Esophagus squamous epithelium (tissue), 5 donors: ENCODE results near the gene COL23A1. TPM values are rescaled to one million over a fixed set of nuclear protein-coding genes. Genes with fewer than 3 reads are reported as not detected.

Source experiments
- DNase-seq: peaks from one replicate; lab custom pipeline; 2025; lab: John Stamatoyannopoulos, UW
- H3K27ac ChIP-seq, 4 donors: fragments of 200-600 bp; sonication (generic); one replicate each; pipeline ENCODE4 v1.5.1; 2016 to 2019; ENCODE audit warnings: mild to moderate bottlenecking in 1 of 4
- H3K27me3 ChIP-seq, 4 donors: fragments of 200-600 bp; sonication (generic); 1 replicate in 3 of 4; 2 replicates in 1 of 4; pipeline versions ENCODE4 v1.5.1 to v1.6.0; 2017 to 2021; ENCODE audit warnings: antibody characterized with exemption in 1 of 4
- H3K36me3 ChIP-seq, 3 donors: fragments of 200-600 bp; sonication (generic); one replicate each; pipeline ENCODE4 v1.5.1; 2016 to 2019
- H3K4me1 ChIP-seq, 3 donors: fragments of 200-600 bp; sonication (generic); one replicate each; pipeline ENCODE4 v1.5.1; 2017 to 2019
- H3K4me3 ChIP-seq, 4 donors: fragments of 200-600 bp; sonication (generic); 1 replicate in 3 of 4; 2 replicates in 1 of 4; pipeline ENCODE4 v1.5.1; 2016 to 2019; ENCODE audit warnings: mild to moderate bottlenecking in 2 of 4, moderate library complexity in 1 of 4
- H3K9me3 ChIP-seq, 3 donors: fragments of 200-600 bp; sonication (generic); one replicate each; pipeline ENCODE4 v1.5.1; 2016 to 2019
- CTCF ChIP-seq, 6 experiments: fragments of 450-650 bp in 4 of 6; fragments of 200-600 bp in 2 of 6; sonication (generic) in 2 of 6; IDR thresholded peaks; one replicate each; pipeline ENCODE4 v1.5.1; 2016 to 2019; ENCODE audit warnings: antibody characterized with exemption in 6 of 6, mild to moderate bottlenecking in 4 of 6, moderate library complexity in 4 of 6
- POLR2A ChIP-seq, 4 donors: fragments of 450-650 bp; IDR thresholded peaks; one replicate each; pipeline ENCODE4 v1.6.1; 2017; ENCODE audit warnings: antibody characterized with exemption in 4 of 4, mild to moderate bottlenecking in 4 of 4, moderate library complexity in 3 of 4
- WGBS, 2 donors: methylation state at CpG; one replicate each; pipeline ENCODE4 v1.1.5; 2018; 5-methylcytosine and 5-hydroxymethylcytosine counted together
- intact Hi-C: fragments of 100-400 bp; cut with DNase I; formaldehyde crosslinking; loops from one replicate; pipeline ENCODE4 v1.15.0; 2022
- total RNA-seq, 4 donors: library from RNA; depleted of rRNA; stranded (reverse); fragments of >200 nt; gene quantifications; one replicate each; pipeline ENCODE4 v1.1.0, GENCODE V29; 2016
- donor health status: DM: yes; HTN: yes; CAD: no.

The COL23A1 gene
- total RNA-seq, 4 donors from 2014 or later: 0.41 to 1.5 (median 0.44) TPM; not detected in 1

GRCh38 chr5:178525906-178526732 is 64.1 kb downstream of the COL23A1 start:
- no peaks in the 10 kb centered on the region for H3K27me3 ChIP-seq
- TF ChIP-seq POLR2A (IDR thresholded peaks at IDR 0.05) (no peak), CTCF (IDR thresholded peaks at IDR 0.05) (no peak)
- H3K4me1 ChIP-seq: peaks cover 0 to 7% (median 0%) of the 10 kb centered on the region in 3 donors
- no peak overlapping the region for H3K27ac ChIP-seq
- WGBS, 2 donors: 83 to 87% methylated on average over 7 to 8 of the region's 12 CpGs
- no peak overlapping the region for H3K4me3 ChIP-seq
- no peaks in the 10 kb centered on the region for H3K36me3 ChIP-seq
- DNase-seq: no peak
- H3K9me3 ChIP-seq: no peaks in the 10 kb centered on the region
- intact Hi-C loops: no loop called here

- Histone ChIP-seq H3K4me3 (no peak overlapping the region), H3K27me3 (no peaks in the 10 kb centered on the region), H3K27ac (no peak overlapping the region), H3K36me3 (no peaks in the 10 kb centered on the region), H3K4me1 (peaks cover 0 to 7% (median 0%) of the 10 kb centered on the region in 3 donors), H3K9me3 (no peaks in the 10 kb centered on the region)
- no peak for DNase-seq
- 68 to 70% methylated on average over 7 to 9 of the region's 10 CpGs for WGBS, 2 donors
- no peak for TF ChIP-seq CTCF (IDR thresholded peaks at IDR 0.05)
- TF ChIP-seq POLR2A (IDR thresholded peaks at IDR 0.05): no peak
- intact Hi-C loops: no loop called here
Measured at GRCh38 chr5:178524093-178524882, 65.9 kb downstream of the COL23A1 start.

- no peak for DNase-seq
- Histone ChIP-seq H3K9me3 (no peaks in the 10 kb centered on the region), H3K27me3 (no peaks in the 10 kb centered on the region), H3K4me3 (no peak overlapping the region), H3K27ac (no peak overlapping the region), H3K36me3 (no peaks in the 10 kb centered on the region), H3K4me1 (peaks cover 0 to 4% (median 0%) of the 10 kb centered on the region in 3 donors)
- WGBS, 2 donors: 94 to 100% methylated on average over 9 to 11 of the region's 14 CpGs
- TF ChIP-seq POLR2A (IDR thresholded peaks at IDR 0.05): no peak
- TF ChIP-seq CTCF (IDR thresholded peaks at IDR 0.05): no peak
- intact Hi-C loops: no loop called here
Measured at GRCh38 chr5:178522361-178522760, 67.8 kb downstream of the COL23A1 start.

- Histone ChIP-seq H3K4me1 (no peaks in the 10 kb centered on the region), H3K27me3 (no peaks in the 10 kb centered on the region), H3K9me3 (no peaks in the 10 kb centered on the region), H3K36me3 (no peaks in the 10 kb centered on the region), H3K4me3 (no peak overlapping the region), H3K27ac (no peak overlapping the region)
- no peak for DNase-seq
- TF ChIP-seq POLR2A (IDR thresholded peaks at IDR 0.05) (no peak), CTCF (IDR thresholded peaks at IDR 0.05) (no peak)
- intact Hi-C loops: no loop called here
- 79 to 87% methylated on average over 4 of the region's 4 CpGs for WGBS, 2 donors
Measured at GRCh38 chr5:178520851-178521250, 69.3 kb downstream of the COL23A1 start.

- 92 to 100% methylated on average over 2 of the region's 2 CpGs for WGBS, 2 donors
- TF ChIP-seq CTCF (IDR thresholded peaks at IDR 0.05) (no peak), POLR2A (IDR thresholded peaks at IDR 0.05) (no peak)
Measured at GRCh38 chr5:178519804-178520203, 70.4 kb downstream of the COL23A1 start.

More at GRCh38 chr5:178519804-178520203, 70.4 kb downstream of the COL23A1 start:
- Histone ChIP-seq H3K36me3 (no peaks in the 10 kb centered on the region), H3K27me3 (no peaks in the 10 kb centered on the region), H3K4me3 (no peak overlapping the region), H3K27ac (no peak overlapping the region), H3K4me1 (no peaks in the 10 kb centered on the region), H3K9me3 (no peaks in the 10 kb centered on the region)
- intact Hi-C loops: no loop called here
- DNase-seq: no peak
